Aorta (tissue), 5 donors: ENCODE data around the gene EPB41L4A. TPM values are rescaled to one million over a fixed set of nuclear protein-coding genes. Genes with fewer than 3 reads are reported as not detected.

ENCODE experiments used
- ATAC-seq: fragments of 200-7000 bp; cut with Tn5 transposase; one replicate; pipeline ENCODE4 v1.9.1; 2022; ENCODE audit warnings: moderate library complexity; ENCODE audit not compliant: low FRiP score
- DNase-seq, 2 donors: peaks; one replicate each; pipeline ENCODE4 v3.0.0-alpha.2; 2020
- H3K27ac ChIP-seq, 2 donors: one replicate each; pipeline ENCODE4 v1.5.1; 2013; ENCODE audit warnings: low read length in 2 of 2, mild to moderate bottlenecking in 2 of 2, moderate library complexity in 2 of 2, control low read depth in 1 of 2, inconsistent platforms in 1 of 2, low read depth in 1 of 2
- H3K27me3 ChIP-seq, 2 donors: one replicate each; pipeline ENCODE4 v1.6.1; 2013; ENCODE audit warnings: control low read depth in 1 of 2, low read length in 1 of 2, mild to moderate bottlenecking in 1 of 2, moderate library complexity in 1 of 2; ENCODE audit not compliant: insufficient read depth in 2 of 2, control insufficient read depth in 1 of 2
- H3K36me3 ChIP-seq, 2 donors: one replicate each; pipeline ENCODE4 v1.6.1; 2013; ENCODE audit warnings: control low read depth in 1 of 2, low read length in 1 of 2, mild to moderate bottlenecking in 1 of 2; ENCODE audit not compliant: insufficient read depth in 2 of 2, control insufficient read depth in 1 of 2
- H3K4me1 ChIP-seq, 2 donors: one replicate each; pipeline ENCODE4 v1.6.1; 2013; ENCODE audit warnings: low read length in 2 of 2, control low read depth in 1 of 2, mild to moderate bottlenecking in 1 of 2, moderate library complexity in 1 of 2; ENCODE audit not compliant: insufficient read depth in 2 of 2, control insufficient read depth in 1 of 2
- H3K4me3 ChIP-seq, 2 donors: one replicate each; pipeline ENCODE4 v1.5.1; 2013; ENCODE audit warnings: low read length in 2 of 2, control low read depth in 1 of 2, mild to moderate bottlenecking in 1 of 2
- H3K9me3 ChIP-seq: one replicate; pipeline ENCODE4 v1.6.1; 2013; ENCODE audit warnings: mild to moderate bottlenecking, low read length; ENCODE audit not compliant: control insufficient read depth
- WGBS, 2 donors: extraction: QIAGEN DNeasy Blood & Tissue Kit; methylation state at CpG; one replicate each; pipeline ENCODE4 v1.1.7; 2013; 5-methylcytosine and 5-hydroxymethylcytosine counted together
- intact Hi-C, 2 donors: fragments of 100-400 bp; cut with DNase I; formaldehyde crosslinking; loops; one replicate each; pipeline versions ENCODE4 v1.14.2 to v1.15.0; 2022
- polyA plus RNA-seq, 2 donors: library from polyadenylated mRNA; stranded (reverse); fragments of 200-250 nt; gene quantifications; one replicate each; pipeline ENCODE4 v1.2.3, GENCODE V29; 2013
- total RNA-seq, 2 donors: library from RNA; stranded (reverse); fragmentation: NEBNext Ultra II Directional; extraction: Animal tissue kit (Norgen Biotek cat#: 25700); gene quantifications; one replicate each; pipeline ENCODE4 v1.2.1, GENCODE V29; 2021
- donor health status: healthy with polysubstance abuse.
- donor health status: Bipolar disorder and iron deficiency.
- donor health status: DM: no; HTN: no; CAD: no.
- donor health status: DM: no; HTN: no; CAD: no.
- donor health status: DM: yes; HTN: yes; CAD: no.

Gene EPB41L4A
- total and polyA plus RNA-seq, 4 donors: 4.4 to 39.3 (median 22.4) TPM

- H3K4me1 ChIP-seq: no peaks in the 10 kb centered on the region
- H3K36me3 ChIP-seq: no peaks in the 10 kb centered on the region
- no peaks in the 10 kb centered on the region for H3K27me3 ChIP-seq
- intact Hi-C loops: no loop called here
- no peaks in the 10 kb centered on the region for H3K9me3 ChIP-seq
- ATAC-seq: no peak
- DNase-seq: no peak
- no peak overlapping the region for H3K27ac ChIP-seq
- WGBS, 2 donors: 88% methylated on average over 8 of the region's 8 CpGs
- no peak overlapping the region for H3K4me3 ChIP-seq
Observed at GRCh38 chr5:112390327-112390726, 28.8 kb downstream of the EPB41L4A start.

- H3K4me3 ChIP-seq: no peak overlapping the region
- DNase-seq (no peak), ATAC-seq (no peak)
- H3K36me3 ChIP-seq: no peaks in the 10 kb centered on the region
- H3K4me1 ChIP-seq: no peaks in the 10 kb centered on the region
- intact Hi-C loops: no loop called here
- WGBS, 2 donors: 95 to 97% methylated on average over 3 of the region's 3 CpGs
- no peaks in the 10 kb centered on the region for H3K27me3 ChIP-seq
- H3K9me3 ChIP-seq: no peaks in the 10 kb centered on the region
- no peak overlapping the region for H3K27ac ChIP-seq
Observed at GRCh38 chr5:112388739-112389138, 30.3 kb downstream of the EPB41L4A start.

GRCh38 chr5:112388074-112388473, 31.0 kb downstream of the EPB41L4A start:
- no peak overlapping the region for H3K4me3 ChIP-seq
- 85 to 86% methylated on average over 4 of the region's 4 CpGs for WGBS, 2 donors
- intact Hi-C loops: no loop called here
- no peaks in the 10 kb centered on the region for H3K4me1 ChIP-seq
- no peak overlapping the region for H3K27ac ChIP-seq
- H3K36me3 ChIP-seq: no peaks in the 10 kb centered on the region
- ATAC-seq (no peak), DNase-seq (no peak)
- no peaks in the 10 kb centered on the region for H3K27me3 ChIP-seq
- H3K9me3 ChIP-seq: no peaks in the 10 kb centered on the region

- no peaks in the 10 kb centered on the region for H3K27me3 ChIP-seq
- H3K9me3 ChIP-seq: no peaks in the 10 kb centered on the region
- H3K4me3 ChIP-seq: no peak overlapping the region
- no peaks in the 10 kb centered on the region for H3K4me1 ChIP-seq
- H3K27ac ChIP-seq: no peak overlapping the region
- ATAC-seq (no peak), DNase-seq (no peak)
- WGBS, 2 donors: 77 to 85% methylated on average over 5 of the region's 5 CpGs
- intact Hi-C loops: no loop called here
- H3K36me3 ChIP-seq: no peaks in the 10 kb centered on the region
Observed at GRCh38 chr5:112386766-112387165, 32.3 kb downstream of the EPB41L4A start.

- H3K4me3 ChIP-seq: no peak overlapping the region
- no peaks in the 10 kb centered on the region for H3K27me3 ChIP-seq
- no peaks in the 10 kb centered on the region for H3K4me1 ChIP-seq
- DNase-seq (no peak), ATAC-seq (no peak)
- H3K9me3 ChIP-seq: no peaks in the 10 kb centered on the region
- H3K27ac ChIP-seq: no peak overlapping the region
- no peaks in the 10 kb centered on the region for H3K36me3 ChIP-seq
- WGBS, 2 donors: 93 to 98% methylated on average over 1 of the region's 1 CpG
- intact Hi-C loops: no loop called here
Observed at GRCh38 chr5:112385969-112386368, 33.1 kb downstream of the EPB41L4A start.

- WGBS, 2 donors: 97% methylated on average over 3 of the region's 3 CpGs
- Histone ChIP-seq H3K27me3 (no peaks in the 10 kb centered on the region), H3K9me3 (no peaks in the 10 kb centered on the region), H3K4me1 (no peaks in the 10 kb centered on the region), H3K36me3 (no peaks in the 10 kb centered on the region), H3K4me3 (no peak overlapping the region), H3K27ac (no peak overlapping the region)
- ATAC-seq (no peak), DNase-seq (no peak)
- intact Hi-C loops: no loop called here
Observed at GRCh38 chr5:112385566-112385965, 33.5 kb downstream of the EPB41L4A start.

GRCh38 chr5:112384523-112384922, 34.6 kb downstream of the EPB41L4A start:
- no peak overlapping the region for H3K27ac ChIP-seq
- intact Hi-C loops: no loop called here
- ATAC-seq: no peak
- no peaks in the 10 kb centered on the region for H3K27me3 ChIP-seq
- H3K4me3 ChIP-seq: no peak overlapping the region
- no peak for DNase-seq
- H3K9me3 ChIP-seq: no peaks in the 10 kb centered on the region
- WGBS, 2 donors: 79 to 83% methylated on average over 3 of the region's 3 CpGs
- H3K4me1 ChIP-seq: no peaks in the 10 kb centered on the region
- no peaks in the 10 kb centered on the region for H3K36me3 ChIP-seq

- H3K36me3 ChIP-seq: no peaks in the 10 kb centered on the region
- no peaks in the 10 kb centered on the region for H3K4me1 ChIP-seq
- no peak overlapping the region for H3K4me3 ChIP-seq
- no peaks in the 10 kb centered on the region for H3K9me3 ChIP-seq
- H3K27ac ChIP-seq: no peak overlapping the region
- intact Hi-C loops: no loop called here
- DNase-seq: no peak
- ATAC-seq: no peak
- H3K27me3 ChIP-seq: no peaks in the 10 kb centered on the region
- WGBS, 2 donors: 65 to 82% methylated on average over 2 of the region's 2 CpGs
Observed at GRCh38 chr5:112382886-112383285, 36.2 kb downstream of the EPB41L4A start.

- ATAC-seq: no peak
- WGBS, 2 donors: 87 to 91% methylated on average over 3 of the region's 3 CpGs
- no peak for DNase-seq
- intact Hi-C loops: no loop called here
- Histone ChIP-seq H3K4me3 (no peak overlapping the region), H3K36me3 (no peaks in the 10 kb centered on the region), H3K9me3 (no peaks in the 10 kb centered on the region), H3K27ac (no peak overlapping the region), H3K4me1 (no peaks in the 10 kb centered on the region), H3K27me3 (no peaks in the 10 kb centered on the region)
Observed at GRCh38 chr5:112381521-112381920, 37.6 kb downstream of the EPB41L4A start.
